SH-SY5Y (cell line): ENCODE results near the gene MTA2.

Source experiments
- GATA2 ChIP-seq: IDR thresholded peaks from 2 replicates; pipeline ENCODE4 v1.6.1; 2011; ENCODE audit warnings: mild to moderate bottlenecking, low read depth, low read length
- GATA3 ChIP-seq: IDR thresholded peaks from 2 replicates; pipeline ENCODE4 v1.6.1; 2011; ENCODE audit warnings: low read depth, mild to moderate bottlenecking, low read length, moderate library complexity

DNA sequence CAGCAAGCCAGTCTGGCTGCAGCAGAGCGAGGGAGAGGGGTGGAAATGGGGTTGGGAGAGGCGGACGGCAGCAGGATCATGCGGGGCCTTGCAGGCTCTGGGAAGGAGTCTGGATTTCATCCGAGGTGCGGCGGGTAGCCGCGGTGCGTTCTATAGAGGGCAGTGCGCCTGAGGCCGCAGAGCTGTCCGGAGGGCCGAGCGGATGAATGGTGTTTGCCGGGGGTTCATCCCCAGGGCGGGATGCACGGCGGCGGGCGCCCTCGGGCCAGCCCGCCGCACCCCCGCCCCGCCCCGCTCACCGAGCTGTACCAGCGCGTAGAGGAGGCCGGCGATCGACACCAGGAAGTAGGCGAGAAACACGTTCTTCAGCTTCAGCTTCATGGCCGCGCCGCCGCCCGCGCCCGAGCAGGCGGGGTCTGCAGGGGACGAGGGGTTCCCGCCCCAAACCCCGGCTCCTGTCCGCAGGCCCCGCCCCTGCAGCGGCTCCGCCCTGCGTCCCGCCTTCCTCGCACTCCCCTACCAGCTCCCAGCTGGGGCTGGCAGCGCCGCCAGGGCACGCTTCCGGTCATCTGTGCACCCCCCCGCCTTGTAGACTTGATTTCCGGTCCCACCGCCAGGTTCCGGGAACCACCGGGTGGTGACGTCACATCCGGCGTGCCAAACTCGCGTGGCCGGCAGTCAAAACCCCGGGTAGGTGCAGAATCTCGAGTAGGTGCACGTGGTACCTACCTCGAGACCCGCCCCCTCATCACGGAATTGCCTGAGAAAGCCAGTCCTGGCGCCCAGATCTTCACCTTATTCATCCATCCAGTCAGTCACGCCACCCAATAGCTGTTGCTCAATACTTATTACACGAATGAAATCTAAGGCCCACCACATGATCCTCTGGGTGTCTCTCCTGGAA, 20.2 kb upstream of the MTA2 start, which contains the start of gene B3GAT3:
- TF ChIP-seq GATA2 (no peak; the same call in 1 of the 2 replicates), GATA3 (no peak)
